Bone marrow (tissue), 2 donors: ENCODE data around the gene OR10A3.

ENCODE experiments used
- DNase-seq, 2 donors: peaks; one replicate each; lab custom pipeline; 2025; lab: John Stamatoyannopoulos, UW

OR10A3 gene

DNA sequence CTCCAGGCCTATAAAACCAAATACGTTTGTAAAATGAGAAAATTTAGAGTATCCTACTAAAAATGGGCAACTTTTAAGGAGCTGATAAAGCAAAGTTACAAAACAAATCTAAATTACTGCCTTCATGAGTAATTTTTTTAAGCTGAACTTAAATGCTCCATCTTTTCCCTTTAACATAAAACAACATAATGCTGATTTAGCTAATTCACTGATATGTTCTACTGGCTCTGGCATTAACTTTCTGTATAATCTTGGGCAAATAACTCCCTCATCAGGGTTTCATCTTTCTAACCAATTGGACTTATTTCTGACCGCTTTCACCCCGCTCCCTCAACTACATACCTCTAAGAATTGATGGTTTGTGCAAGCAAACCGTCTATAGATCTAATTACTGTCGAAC, 362 bp downstream of the OR10A3 start:
- DNase-seq: no peak

DNA sequence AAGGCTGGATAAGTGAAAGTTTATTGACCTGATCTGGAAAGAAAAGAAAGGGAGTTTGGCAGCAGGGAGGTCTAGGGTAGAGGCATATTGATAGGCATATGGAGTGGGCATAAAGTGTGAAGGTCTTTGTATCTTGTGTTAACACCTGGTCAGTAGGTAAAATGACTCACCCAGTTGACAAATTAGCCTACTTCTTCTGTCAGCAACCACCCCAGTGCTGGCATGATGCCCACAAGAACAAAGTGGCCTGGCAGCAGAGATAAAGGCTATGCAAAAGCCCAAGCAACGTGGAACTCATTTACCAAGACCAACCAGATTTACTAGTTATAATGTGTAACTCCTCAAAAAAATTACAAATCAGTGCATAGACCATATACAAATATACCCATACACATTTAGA, 4.9 kb downstream of the OR10A3 start:
- no peak for DNase-seq

DNA sequence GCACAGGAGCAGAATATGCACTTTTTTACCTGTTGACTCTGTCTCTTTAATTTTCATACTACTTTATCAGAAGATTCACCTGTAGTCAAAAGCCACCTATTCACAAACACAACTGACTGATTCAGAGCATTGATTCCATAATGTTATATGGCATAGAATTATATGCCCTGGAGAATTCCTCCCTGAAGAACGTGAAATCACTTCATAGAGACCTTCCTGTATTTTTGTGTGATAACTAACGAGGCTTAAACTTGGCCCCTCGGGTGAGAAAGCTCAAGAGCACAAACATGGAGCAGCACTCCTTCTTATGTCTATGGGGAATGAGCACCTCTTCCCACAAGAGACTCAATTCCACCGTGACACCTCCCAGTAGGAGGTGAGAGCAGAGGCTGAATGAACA, 10.3 kb downstream of the OR10A3 start, which contains the start of gene OR10A6:
Gene OR10A6 (minus strand): TSS at position 101 of the 400 bp plus-strand sequence. CDS start 2,606 bp downstream, outside the sequence.
- DNase-seq: no peak

DNA sequence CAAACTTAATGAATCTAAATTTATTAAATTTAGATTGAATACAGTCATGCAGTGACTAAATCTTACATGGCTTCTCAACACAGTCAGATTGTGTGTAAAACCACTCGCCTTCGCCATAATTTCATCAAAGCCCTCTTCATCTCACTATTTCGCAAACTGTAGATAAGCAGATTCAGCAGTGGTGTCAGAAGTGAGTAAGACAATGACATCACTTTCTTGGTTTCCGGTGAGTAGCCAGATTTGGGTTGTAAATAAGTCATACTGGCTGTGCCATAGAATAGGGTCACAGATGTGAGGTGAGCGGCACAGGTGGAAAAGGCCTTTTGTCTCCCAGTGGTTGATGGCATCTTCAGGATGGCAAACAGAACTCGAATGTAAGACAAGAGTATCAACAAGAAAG, 13.9 kb downstream of the OR10A3 start:
- DNase-seq: no peak

DNA sequence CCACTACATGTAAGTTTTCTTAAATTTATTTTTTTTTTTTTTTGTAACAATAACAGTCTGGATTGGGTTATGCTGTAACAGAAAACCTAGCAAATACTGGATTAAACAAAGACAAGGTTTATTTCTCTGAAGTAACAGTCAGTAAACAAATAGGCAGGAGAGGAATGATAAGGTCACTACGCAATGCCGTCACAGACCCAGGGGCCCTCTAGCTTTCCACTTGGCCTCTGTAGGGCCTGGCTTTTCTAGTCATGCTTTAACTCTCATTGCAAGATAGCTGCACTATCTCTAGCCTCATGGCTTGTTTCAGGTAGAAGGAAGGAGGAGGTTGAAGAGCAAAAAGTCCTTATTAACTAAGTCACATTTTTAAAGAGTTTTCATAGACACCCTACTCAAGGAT, 17.0 kb downstream of the OR10A3 start:
- no peak for DNase-seq

DNA sequence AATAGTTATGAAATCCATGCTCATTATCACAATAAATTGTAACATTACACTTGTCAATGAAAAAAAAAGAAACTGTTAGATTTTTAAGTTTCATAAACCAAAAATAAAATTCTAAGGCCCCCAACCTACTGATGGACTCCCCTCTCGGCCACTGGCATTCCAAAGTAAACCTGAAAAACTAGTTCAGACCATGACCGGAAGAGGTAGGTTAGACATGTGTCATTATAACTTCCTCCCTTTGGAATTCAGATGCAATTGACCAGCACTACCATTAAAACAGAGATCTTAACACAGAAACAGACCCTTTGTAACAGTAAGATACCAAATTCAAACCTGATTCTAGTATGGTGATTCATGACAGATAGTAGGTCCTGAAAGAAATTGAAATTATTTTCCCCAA, 23.4 kb downstream of the OR10A3 start:
- DNase-seq: no peak

DNA sequence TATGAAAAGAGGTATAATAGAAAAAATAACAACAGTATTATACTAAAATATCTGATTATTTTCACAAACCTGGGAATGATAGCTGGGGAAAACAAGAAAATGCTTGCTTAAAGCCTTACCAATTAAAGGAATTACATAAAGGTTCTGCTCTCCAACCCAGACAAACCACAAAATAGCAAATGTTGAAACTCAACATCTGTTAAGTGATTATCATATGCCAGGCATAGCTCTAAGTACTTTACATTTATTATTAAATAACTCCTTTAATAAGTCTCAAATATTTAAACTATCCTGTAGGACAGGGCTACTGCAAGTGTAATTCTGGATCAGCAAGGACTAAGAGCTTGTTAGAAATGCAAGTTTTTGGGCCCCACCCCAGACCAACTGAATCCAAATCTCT, 30.5 kb downstream of the OR10A3 start:
- DNase-seq: no peak

DNA sequence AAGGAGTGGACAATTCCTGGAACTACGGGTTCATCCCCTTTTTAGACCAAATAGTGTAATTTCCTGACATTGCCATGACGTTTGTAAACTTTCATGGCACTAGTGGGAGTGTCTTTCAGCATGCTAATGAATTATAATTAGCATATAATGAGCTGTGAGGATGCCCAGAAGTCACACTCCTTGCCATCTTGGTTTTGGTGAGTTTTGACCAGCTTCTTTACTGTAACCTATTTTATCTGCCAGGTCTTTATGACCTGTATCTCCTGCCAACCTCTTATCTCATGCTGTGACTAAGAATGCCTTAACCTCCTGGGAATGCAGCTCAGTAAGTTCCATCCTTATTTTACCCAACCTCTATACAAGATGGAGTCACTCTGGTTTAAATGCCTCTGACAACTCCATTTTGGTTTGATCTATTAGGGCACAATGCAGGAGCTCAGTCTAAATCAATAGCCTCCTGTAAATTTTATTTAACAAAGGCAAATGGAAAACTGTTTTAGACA, 31.2 kb downstream of the OR10A3 start:
- no peak for DNase-seq

DNA sequence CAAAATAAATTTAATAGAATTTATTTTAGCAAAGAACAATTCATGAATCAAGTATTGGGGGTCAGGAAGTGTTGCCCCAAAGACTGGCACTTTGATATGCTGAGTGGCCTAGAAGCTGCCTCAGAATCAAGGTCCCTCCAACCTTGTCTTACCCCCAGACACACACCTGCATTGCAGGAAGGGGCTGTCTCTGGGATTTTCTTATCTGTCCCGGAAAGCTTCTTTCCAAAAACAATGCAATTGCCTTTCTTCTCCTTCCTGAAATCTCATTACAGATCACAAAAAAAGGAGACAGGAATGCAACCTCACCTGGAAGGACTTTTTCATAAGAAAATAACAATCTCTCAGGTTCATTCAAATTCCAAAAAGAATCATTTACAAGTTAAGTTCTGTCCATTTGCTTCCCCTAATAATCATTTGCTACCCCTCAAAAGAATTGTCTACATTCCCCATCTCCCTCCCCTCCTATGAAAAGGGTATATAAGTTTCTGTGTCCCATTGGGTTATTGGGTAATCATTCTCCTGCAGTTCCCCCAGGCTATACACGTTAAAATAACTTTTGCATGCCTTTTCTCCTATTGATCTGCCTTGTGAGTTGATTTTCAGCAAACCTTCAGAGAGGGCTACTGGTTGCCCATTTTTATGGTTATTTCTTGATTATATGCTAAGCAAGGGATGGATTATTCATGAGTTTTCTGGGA, 31.8 kb downstream of the OR10A3 start:
- DNase-seq: no peak

DNA sequence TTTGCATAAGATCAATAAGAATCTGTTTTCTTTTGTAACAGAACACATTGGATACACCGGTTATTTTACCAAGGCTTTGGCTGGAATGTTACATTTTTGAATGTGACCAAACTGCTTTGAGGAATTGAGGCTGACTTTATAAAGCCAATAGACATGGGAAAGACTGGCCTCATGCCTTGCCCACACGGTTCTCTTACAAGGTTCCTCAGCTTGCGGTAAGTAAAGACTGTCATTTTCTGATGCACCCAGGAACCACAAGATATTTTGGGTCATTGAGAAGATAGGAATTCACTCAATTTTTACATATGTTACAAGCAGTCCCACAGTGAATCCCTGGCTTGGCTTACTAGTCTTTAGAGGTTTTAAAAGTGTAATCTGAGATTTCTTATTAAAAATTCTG, 34.4 kb downstream of the OR10A3 start:
- DNase-seq: no peak

DNA sequence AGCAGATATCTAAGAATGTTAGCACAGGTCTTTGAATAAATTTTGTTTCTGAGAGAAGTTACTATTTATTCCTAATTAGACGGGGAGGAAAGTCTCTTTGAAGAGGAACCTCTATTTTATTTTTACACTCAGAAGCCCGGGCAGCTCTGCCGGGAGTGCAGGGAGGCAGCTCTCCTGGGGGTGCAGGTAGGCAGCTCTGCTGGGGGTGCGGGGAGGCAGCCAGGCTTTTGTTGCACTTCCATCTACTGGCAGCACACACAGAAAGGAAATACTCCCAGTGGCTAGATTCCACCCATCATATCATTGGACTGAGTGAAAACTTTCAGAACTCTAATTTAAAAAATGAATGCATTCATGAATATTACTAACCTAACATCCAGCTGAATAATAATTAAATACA, 35.0 kb downstream of the OR10A3 start:
- no peak for DNase-seq

DNA sequence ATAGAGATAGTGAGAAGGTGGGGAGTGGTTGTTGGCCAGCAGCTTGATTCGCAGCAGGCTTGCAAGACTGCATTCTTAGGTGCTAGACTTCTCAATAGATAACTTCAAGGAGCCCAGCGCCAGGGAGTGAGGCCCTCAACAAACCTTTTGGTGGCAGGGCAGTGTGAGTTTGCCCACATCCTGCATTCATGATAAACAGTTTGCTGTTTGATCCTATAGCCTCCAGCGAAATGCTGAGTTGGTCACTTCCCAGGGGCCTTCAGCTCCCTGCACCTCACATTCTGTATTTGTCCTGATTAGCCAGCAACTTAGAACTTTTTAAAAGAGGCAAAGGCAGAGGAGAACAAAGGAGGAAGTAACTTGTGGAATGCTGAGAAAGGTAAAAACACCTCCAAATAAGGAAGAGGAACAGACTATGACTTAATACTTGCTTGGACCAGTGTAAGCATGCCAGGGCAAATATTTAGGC, 35.5 kb downstream of the OR10A3 start:
- DNase-seq: no peak

DNA sequence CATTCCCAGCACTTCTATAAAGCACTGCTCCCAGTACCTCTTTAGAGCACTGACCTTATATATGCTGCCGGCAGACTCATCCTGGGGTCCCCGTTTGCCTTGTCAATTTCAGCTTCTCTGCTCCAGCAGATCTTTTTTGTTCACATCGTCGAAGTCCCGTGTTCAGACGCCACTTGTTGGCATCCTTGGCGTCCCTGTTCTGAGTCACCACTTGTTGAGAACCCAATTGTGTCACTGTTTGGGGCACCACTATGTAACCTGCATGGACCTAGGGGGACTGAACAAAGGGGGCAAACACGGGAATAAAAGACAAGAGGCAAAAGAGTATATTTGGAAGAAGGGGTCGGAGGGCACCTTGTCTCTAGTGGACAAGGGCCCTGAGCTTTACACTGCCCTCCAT, 36.0 kb downstream of the OR10A3 start:
- DNase-seq: no peak

DNA sequence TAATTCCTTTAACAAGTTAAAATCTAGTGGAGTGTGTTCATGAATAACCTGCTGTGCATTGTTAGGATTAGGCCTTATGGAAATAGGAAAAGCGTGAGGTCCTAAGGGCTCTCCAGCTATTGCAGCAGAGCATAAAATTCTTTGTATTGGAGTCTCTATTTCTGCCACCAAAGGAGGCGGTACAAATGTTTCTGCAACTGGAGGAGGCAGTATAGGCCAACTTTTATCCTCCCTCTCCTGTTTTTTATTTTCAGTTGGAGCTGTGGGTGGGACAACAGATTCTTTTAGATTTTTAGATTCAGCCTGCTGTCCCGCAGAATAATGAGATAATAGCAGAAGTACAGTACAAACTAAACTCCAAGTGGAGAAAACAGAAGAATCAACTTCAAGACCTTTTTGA, 36.6 kb downstream of the OR10A3 start:
- DNase-seq: no peak

DNA sequence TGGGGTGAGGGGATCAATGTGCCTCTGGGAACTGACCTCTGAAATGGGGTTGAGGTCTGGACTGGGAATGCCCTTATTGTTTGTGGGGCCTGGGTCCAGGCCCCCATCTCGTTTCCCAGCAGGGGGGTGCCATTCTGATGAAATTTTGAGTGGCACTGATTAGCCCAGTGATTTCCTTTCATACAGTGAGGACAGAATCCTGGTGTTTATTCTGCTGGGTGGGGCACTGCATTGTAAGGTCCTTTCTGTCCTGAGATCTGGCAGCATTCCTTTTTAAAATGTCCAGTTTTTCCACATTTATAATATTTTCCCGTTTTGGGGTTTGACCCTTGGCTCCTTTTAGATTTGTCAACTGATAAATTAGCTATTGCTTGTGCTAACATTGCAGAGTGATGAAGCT, 37.6 kb downstream of the OR10A3 start:
- DNase-seq: no peak

DNA sequence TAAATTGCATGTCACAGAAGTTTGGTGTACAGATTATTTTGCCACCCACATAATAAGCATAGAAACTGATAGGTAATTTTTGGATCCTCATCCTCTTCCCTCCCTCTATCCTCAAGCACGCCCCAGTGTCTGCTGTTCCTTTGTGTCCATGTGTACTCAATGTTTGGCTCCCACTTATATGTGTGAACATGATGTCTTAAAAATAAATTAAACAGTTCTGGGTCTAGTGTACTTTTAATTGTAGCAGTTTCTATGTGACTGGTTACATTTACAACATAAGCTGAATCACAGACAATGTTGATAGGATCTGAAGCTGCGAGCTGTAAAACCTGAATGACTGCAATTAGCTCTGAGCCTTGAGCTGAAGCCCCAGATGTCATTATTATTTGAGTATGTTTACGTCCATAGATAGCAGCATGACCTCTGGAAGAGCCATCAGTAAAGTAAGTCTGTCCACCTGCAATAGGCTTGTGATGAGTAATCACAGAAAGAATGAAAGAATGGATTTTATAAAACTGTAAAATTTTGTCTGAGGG, 40.1 kb downstream of the OR10A3 start:
- DNase-seq: no peak

DNA sequence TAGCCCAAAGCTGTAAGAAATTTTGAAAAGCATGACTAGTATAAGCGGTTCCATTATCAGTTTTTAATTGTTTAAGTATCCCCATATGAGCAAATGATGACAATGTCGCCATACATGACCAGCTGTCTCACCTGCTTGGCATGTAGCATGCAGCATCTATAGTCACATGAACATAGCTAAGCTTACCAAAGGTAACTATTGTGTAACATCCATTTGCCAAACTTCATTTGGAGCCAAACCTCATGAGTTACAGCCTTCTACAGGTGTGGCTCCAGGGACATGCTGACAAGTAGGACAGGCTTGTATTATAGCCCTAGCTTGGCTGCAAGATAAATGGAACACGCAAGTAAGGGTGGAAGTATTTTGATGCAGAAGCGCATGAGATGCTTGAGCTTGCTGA, 40.8 kb downstream of the OR10A3 start:
- DNase-seq: no peak

DNA sequence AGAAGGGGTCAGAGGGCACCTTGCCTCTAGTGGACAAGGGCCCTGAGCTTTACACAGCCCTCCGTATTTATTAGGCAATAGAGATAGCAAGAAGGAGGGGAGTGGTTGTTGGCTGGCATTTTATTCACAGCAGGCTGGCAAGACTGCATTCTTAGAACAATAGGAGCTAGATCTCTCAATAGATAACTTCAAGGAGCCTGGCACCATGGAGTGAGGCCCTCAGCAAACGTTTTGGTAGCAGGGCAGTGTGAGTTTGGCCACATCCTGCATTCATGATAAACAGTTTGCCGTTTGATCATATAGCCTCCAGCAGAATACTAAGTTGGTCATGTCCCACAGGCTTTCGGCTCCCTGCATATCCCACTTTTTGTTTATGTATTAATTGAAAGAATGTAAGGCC, 42.1 kb downstream of the OR10A3 start:
- DNase-seq: no peak

DNA sequence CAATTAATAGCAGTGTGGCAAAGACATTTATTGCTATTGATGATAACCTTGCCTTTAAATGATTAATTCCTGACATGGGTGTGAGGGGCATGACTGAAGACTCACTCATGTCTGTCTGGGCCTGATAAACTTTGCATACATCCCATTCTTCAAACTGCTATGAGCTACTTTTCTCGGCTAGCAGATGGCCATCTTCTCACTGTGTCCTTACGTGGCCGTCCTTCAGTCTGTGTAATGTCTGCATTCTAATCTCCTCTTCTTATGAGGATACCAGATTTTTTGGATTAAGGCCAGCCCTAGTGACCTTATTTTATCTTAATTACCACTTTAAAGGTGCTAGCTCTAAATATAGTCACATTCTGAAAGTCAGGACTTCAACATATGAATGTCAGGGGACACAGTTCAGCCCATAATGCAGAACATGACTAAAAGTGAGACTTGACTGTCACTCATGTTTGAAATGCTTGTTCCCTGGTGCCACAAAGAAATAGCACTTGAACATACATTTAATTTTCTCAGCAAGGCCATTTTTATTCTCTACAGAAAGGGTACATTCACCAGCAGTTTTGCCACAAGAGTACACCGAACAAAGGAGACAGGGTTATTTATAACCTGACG, 42.7 kb downstream of the OR10A3 start:
- DNase-seq: no peak

DNA sequence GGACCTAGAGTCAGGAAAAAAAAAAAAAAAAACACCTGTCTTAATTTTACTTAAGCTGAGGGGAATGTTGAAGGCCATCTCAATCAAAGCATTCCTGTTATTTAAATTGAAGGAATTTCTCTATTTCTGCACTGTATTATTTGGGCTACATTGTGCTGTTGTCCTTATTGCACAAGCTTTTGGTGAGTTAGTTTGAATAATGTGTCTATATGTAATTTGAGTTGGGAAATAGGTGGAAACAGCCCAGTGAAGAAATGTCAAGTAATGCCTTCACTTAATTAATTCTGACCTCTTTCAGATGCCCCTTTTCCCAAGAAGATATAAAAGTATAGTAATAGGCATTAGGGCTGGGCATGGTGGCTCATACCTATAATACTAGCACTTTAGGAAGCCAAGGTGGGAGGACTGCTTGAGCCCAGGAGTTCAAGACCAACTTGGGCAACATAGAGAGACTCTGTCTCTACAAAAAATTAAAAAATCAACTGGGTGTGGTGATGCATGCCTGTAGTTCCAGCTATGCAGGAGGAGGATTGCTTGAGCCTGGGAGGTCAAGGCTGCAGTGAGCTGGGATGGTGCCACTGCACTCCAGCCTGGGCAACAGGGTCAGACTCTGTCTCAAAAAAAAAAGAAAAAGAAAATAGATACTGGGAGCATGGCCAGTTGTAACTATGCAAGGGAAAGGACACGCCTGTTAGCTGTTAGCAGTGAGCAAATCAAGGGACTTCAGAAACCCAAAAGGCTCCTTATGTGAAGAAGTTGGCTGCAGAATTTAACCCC, 45.3 kb downstream of the OR10A3 start:
- DNase-seq: no peak

DNA sequence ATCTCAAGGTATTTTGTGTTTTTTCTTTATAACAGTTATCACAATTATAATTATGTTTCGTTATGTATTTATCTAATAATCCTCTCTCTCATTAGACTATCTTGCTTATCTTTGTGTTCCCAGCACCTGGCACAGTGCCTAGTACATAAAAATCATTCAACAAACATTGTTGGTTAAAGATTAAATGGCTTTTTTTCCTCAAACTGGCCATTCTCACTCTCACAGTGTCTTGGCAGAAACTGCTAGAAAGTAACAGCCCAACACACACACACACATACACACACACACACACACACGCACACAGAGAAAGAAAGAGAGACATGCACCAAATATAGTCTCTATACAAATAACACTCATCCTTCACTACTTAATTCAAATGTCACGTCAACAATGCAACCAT, 47.3 kb downstream of the OR10A3 start:
- no peak for DNase-seq

DNA sequence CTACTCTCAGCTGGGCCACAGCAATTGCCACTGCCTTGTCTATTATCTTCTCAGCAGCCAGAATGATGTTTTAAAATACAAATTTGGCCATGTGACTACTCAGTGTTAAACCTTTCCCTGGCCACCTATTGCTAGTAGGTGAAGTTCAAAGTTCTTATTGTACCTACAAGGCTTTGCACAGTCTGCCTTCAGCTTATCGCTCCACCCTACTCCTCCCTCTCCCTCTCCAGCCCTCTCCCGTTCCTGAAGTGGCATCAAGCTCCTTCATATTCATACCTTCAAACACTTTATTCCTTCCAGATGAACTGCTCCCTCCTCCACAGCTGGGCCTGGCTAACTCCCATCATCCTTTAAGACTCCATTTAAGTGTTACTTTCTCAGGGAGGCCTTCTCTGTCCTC, 47.7 kb downstream of the OR10A3 start:
- DNase-seq: no peak

DNA sequence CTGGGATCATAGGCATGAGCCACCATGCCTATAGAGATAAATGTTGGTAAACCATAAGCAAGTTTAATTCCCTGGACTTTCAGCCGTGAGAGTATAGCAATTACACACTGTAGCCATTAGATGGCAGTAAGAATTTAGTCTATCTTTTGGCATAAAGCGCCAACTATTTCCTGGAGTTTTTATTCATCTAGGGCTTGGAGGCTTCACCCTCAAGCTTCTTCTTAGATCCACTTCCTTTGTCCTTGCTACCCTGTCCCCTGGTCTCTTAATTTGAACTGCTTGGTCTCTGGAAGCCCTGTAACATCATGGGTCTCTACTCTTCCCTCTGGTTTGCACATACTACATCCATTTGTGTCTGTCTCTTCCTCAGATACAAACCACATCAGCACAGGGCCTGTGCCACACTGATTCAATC, 48.7 kb downstream of the OR10A3 start:
- peak in 1 of 2 donors; percentile 9 for DNase-seq
